HG02759 (cell line): Measurements from ENCODE around the gene STARD7.
"Not testable (repeated sequence)": the region's sequence is repeated elsewhere in the genome, so short reads cannot be mapped to it uniquely, and the experiment has no call there.

Experiments used
- ATAC-seq: cut with Tn5 transposase; IDR thresholded peaks from one replicate; pipeline ENCODE4 v1.9.1; 2021; ENCODE audit warnings: mild to moderate bottlenecking, moderate library complexity; ENCODE audit not compliant: unreplicated experiment

STARD7 gene

DNA sequence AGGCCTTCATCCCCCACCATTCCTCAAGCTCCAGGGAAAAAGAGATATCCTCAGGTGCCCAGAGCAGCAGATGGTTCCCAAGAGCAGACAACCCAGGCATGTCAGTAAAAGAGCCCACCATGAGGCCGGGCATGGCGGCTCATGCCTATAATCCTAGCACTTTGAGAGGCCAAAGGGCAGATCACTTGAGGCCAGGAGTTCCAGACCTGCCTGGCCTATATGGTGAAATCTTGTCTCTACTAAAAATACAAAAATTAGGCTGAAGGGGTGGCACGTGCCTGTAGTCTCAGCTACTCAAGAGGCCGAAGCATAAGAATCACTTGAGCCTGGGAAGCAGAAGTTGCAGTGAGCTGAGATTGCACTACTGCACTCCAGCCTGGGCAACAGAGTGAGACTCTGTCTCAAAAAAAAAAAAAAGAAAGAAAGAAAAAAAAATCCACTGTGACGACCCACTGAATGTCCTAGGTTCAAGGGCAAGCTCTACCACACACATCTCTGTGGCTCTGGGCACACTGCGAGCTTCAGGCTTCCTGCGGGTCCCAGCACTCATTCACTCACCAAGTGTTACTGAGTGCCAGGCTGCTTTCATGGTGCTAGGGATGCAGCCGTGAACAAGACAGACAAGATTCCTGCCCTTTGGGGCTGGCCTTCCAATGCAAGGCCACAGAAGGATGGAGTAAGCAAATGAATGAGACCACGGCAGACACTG is 56.9 kb downstream of the STARD7 start:
- ATAC-seq: no peak

DNA sequence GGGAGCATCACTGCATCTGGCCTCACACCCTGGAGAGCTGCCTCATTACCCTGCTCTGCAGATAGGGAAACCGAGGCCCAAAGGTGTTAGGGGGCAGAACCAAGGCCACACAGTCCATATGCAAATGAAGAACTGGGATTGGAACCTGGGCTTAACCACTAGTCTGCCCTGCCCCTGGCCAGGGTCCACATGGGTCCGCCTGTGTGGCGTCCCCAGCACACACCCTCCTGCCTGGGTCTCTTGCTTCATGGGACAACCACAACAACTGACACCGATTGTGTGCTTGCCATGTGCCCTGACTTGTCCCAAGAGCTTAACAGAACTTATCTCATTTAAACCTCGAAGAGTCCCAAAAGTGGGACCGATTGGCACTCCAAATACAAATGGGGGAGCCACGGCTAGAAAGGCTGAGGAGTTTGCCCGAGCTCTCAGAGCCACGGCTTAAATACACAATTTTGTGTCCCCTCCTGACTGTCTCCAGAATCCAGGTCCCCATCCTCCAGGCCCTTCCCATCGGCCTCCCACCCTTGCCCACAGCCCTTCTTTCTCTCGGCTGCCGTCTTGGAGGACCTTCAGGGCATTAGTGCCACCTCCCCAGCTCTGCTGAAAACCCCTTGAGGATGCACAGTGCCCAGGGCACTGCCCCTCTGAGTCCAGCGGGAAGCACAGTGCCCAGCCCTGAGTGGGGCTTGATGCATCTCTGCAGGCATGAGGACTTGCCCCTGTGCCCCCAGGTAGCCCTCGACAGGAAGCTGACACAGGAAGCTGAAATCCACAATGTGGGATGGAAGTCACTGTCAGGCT is 57.6 kb downstream of the STARD7 start:
- no peak for ATAC-seq

DNA sequence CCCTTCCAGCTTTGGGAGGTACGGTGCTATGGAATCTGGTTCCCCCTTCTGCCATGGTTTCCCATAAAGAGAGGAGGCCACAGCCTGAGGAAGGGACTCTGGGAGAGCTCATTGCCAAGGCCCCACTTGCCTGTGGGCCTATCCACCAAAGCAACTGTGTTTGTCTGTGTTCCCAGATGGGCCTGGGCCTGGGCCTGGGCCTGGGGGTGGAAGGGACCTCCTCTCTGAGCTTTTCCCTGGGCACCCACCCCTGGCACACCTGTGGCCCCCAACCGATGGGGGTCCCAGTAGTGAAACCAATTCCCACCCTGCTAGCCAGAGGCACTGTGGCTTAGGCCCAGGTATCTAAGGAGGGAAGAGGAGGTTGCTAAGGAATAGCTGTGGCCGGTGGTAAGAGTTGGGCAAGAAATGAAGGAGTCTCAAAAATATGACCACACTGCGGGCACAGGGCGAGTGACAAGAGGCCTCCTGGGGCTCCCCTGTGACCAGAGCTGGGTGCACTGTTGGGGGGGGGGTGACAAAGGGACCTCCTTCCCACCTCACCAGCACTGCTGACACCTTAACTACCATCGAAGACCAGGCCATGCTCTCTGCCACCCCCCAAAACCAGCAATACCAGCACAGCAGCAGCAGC is 58.5 kb downstream of the STARD7 start:
- ATAC-seq: no peak

- peak; percentile 41 for ATAC-seq
These were observed 60.0 kb downstream of the STARD7 start for GRCh38 chr2:96148410-96149217.

GRCh38 chr2:96147593-96148201 is 60.9 kb downstream of the STARD7 start:
- no peak for ATAC-seq

DNA sequence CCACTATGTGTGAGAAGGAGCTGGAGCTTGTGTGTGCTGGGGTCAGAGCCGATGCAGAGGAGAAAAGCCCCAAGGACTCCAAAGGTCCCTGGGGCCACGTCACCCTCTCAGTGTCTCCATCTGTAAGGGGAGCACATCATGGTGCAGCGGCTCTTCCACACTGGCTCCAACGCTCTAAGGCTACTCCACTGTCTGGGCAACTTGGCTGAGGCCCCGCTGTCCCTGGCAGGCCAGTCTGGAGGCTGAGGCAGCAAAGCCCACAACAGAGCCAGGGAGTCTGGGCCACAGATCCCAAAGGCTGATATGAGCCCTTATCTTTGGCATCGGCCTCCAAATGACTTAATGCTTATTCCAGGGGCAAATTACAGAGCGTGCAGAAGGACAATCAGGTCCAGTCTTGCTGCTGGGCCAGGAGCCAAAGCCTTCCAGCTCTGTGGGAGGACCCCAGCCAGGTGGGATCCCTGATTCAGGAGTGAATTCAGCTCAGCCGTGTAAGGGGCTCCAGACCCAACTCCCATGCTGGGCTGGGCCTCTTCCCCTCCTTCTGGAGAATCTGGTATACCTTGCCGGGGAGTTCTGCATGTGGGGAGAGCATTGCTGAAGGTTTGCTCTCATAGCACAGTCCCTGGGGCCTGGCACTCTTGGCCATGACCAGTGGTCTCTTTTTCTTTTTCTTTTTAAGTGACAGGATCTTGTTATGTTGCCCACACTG is 61.6 kb downstream of the STARD7 start:
- no peak for ATAC-seq

DNA sequence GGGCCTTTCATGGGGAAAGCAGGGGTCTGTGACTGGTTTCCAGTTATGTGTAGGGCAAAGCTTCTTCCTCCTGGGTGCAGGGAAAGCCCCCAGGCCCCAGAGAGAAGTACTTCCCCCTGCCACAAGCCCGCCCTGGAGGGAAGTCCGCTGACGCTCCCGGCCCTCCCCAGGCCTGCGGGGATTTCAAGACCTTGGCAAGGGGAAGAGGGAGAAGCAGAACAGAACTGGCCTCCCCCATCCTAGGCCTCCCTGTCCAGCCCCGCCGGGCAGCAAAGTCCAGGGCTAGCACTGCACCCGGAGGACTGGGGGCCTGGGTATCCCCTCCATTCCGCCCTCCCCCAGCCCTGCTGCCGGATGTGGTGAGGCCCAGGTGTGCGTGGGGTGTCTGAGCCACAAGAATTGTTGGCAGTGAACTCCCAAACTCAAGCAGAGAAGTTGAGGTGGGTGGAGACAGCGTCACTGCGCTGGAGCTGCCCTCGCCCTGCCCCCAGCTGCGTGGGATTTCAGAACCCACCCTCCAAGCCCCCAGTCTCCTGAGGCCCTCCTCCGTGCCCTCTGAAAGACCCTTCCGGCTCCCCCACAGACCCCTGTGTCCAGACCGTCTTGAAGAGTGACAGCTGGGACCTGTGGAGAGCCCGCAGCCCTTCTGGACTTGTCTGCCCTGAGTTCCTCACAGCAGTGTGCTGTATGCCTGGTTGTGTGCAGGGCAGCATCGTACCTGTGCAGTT is 62.3 kb downstream of the STARD7 start:
- peak; percentile 32 for ATAC-seq

- no peak for ATAC-seq
These were observed 62.8 kb downstream of the STARD7 start for GRCh38 chr2:96145848-96146152.

GRCh38 chr2:96145036-96145847 is 63.4 kb downstream of the STARD7 start, which contains the start of gene DUSP2:
Gene DUSP2 (minus strand): TSS chr2:96145440. CDS start chr2:96145354, 86 bp downstream.
- ATAC-seq: peak; percentile 62

DNA sequence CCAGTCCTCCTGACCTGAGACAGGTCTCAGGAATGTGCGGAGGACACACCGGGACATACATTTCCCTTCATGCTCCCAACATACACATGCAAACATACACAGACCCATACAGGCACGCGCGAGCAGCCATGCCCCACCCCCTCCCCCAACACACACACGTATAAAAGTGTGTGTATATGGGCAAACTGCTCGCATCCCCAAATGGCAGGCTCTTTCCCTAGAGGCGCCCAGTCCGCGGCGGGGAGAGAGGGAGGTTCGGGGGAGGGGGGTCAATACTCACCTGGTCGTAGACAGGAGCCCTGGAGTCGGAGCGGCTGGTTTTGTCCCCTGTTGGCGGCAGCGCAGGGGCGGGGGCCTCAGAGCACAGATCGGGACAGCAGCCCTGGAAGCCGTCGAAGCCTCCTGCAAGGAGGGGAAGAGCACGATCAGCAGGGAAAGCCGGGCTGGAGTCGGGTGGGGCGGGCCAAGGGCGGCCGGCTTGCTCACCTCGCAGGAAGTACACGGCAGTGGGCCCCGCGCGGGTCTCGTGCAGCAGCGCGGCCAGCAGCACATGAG is 64.1 kb downstream of the STARD7 start:
- peak; percentile 3 for ATAC-seq

DNA sequence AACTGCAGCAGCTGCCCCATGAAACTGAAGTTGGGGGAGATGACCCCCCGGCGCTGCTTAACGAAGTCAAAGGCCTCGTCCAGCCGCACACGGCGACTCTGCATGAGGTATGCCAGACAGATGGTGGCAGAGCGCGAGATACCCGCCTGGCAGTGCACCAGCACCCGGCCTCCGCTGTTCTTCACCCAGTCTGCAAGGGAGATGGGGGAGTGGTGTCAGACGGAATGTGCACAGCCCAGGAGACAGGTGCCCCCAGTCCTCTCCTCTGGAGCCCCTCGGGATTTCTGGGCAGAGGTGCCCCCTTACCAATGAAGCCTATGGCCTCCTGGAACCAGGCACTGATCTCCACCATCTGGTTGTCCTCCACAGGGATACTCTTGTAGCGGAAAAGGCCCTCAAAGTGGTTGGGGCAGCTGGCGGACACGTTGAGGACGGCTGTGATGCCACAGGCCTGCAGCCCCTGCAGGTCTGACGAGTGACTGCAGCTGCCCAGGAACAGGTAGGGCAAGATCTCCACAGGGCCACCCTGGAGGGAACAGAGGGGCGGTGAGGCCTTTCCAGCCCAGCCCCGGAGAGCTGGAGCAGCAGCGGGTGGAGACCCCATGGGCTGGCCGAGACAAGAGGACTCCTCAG is 64.7 kb downstream of the STARD7 start:
- ATAC-seq: no peak

GRCh38 chr2:96143231-96143847 is 65.3 kb downstream of the STARD7 start:
- ATAC-seq: no peak

- no peak for ATAC-seq
These were observed 66.2 kb downstream of the STARD7 start for GRCh38 chr2:96142217-96143113.

DNA sequence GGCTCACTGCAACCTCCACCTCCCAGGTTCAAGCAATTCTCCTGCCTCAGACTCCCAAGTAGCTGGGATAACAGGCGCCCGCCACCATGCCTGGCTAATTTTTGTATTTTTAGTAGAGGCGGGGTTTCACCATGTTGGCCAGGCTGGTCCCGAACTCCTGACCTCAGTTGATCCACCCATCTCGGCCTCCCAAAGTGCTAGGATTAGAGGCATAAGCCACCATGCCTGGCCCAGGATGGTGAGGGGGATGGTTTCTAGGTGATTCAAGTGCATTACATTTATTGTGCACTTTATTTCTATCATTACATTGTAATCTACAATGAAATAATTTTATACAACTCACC is 67.0 kb downstream of the STARD7 start:
- ATAC-seq: not testable (repeated sequence)

- no peak for ATAC-seq
These were observed 67.5 kb downstream of the STARD7 start for GRCh38 chr2:96140941-96141623.
